Inferior parietal cortex (tissue), 1 donor: ENCODE results near the gene BAZ2B.

Source experiments
- DNase-seq: peaks from one replicate; pipeline ENCODE4 v3.0.0-alpha.2; 2016; ENCODE audit errors: extremely low spot score

BAZ2B gene

GRCh38 chr2:159462961-159463360, 153.4 kb downstream of the BAZ2B start:
- DNase-seq, result no peak

DNA sequence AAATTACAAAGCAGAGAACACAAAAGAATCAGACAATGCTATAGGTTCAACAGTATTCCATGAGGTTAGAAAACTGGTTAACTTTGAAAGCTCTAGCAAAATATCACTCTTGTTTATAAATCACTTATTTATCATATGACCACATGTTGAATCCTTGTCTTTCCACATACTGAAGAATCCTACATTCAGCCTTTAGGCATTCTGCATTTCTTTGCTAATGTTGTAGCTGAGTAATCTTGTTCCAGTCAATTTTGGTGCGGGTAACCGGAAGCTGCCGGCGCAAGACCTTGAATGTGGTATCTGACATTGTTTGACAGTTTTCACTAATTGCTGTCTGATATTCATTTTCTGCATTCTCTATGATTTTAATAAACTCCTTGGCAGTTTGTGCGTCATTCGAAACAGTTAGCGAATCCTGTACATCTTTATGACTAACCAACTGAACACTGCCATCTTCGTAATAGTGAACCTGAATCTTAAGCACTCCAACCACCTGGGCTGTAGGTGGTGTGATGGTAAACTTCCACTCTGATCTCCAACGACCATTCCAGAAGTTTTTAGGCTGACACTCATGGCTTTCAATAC, 154.1 kb downstream of the BAZ2B start:
- DNase-seq, result no peak

- no peak for DNase-seq
Observed at GRCh38 chr2:159461076-159461475, 155.3 kb downstream of the BAZ2B start.

GRCh38 chr2:159460227-159460626, 156.1 kb downstream of the BAZ2B start:
- DNase-seq, result no peak

DNA sequence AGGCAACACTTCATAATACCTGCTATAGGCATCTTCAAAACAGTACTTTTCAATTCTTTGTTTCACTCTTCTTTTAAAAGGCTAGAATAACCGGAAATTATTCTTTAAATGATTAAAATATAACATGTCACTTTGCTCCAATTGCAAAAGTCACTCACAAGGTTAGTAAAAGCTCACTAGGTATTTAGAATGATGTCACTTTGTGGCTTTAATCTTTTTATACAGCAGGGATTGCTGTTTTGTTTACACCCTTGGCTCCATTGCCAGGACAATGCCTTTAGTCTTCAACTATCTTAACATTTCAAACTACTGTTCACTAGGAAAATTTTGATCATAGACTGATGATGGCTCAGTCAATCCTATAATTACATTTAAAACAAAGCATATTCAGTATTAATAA, 157.1 kb downstream of the BAZ2B start:
- DNase-seq, result no peak

GRCh38 chr2:159457589-159457988, 158.8 kb downstream of the BAZ2B start:
- DNase-seq, result no peak

DNA sequence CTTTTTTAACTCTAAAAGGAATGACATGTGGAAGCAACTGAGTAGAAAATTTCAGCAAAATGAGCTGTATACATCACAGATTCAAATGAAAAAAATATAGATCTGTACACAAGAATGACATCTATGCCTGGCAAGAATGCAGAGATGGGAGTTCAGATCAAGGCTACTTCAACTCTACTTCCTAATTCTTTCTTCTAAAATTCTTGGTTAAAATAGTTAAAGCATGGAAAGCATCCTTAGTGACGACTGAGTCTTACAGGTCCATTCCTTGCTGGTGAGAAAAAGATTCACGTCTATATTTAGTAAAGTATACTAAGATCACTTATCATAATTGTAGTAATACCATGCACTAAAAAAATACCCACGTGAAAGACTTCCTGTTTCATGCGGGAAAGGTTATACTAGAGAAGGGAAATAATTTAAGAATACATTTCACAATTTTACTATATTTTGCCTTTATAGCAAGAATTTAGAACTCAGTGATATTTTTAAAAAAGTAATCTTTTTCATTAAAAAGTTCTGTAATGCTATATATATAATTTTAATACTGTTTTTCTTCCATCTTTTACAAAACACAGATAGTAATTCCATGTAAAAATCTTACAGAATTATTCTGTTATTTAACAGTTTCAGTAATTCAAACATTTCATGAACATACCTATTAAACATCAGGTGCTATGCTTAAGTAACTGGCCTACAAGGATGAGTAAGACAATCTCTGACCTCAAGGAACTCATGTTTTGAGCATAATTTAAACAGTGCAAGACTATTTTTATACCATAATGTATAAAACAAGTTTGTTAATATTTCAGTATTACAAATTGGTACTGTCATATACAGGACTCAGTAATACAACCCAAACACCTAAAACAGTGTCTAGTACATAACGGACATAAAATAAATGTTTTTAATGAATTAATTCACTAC, 159.6 kb downstream of the BAZ2B start:
- DNase-seq, result no peak

GRCh38 chr2:159455330-159455918, 160.9 kb downstream of the BAZ2B start:
- no peak for DNase-seq

DNA sequence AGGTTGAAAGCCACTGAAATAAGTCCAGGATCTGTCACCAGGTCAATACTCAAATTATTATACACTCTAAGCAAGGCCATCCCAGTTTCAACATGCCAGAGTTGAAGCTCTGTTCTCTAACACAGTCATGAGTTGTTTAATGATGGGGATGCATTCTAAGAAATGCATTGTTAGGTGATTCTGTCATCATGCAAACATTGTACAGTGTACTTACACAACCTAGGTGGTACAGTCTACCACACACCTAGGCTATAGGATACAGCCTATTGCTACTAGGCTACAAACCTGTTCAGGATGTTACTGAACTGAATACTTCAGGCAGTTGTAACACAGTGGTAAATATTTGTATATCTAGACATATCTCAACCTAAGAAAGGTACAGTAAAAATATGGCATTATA, 162.2 kb downstream of the BAZ2B start:
- no peak for DNase-seq

DNA sequence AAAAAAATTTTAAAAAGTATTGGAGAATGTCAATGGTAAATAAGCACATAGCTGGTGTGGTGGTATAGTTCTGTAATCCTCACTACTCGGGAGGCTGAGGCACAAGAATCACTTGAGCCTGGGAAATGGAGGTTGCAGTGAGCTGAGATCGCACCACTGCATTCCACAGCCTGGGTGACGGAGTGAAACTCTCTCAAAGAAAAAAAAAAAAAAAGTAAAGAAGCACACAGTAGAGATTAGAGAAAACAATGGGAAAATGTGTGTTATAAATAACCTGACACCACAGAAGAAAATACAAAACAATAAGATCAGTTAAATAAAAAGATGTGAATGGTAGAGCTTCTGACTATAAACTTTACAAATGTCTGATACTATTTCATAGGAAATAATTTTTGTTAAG, 166.2 kb downstream of the BAZ2B start:
- DNase-seq, result no peak

- DNase-seq, result no peak
Observed at GRCh38 chr2:159449504-159450124, 166.7 kb downstream of the BAZ2B start.

DNA sequence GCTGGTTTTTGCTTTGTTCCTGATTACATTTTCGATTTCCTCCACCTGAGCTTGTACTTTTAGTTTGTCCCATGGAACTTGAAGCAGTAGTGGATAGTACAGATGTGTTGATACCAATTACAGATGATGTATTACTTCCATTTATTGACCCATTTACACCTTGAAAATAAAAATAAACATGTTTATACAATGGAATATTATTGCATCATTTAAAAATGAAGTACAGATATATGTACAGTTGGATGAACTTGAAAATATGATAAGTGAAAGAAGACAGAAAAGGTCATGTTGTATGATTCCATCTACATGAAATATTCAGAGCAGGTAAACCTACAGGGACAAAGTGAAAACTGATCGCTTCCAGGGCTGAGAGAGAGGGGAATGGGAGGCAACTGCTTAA, 169.5 kb downstream of the BAZ2B start:
- DNase-seq, result no peak

DNA sequence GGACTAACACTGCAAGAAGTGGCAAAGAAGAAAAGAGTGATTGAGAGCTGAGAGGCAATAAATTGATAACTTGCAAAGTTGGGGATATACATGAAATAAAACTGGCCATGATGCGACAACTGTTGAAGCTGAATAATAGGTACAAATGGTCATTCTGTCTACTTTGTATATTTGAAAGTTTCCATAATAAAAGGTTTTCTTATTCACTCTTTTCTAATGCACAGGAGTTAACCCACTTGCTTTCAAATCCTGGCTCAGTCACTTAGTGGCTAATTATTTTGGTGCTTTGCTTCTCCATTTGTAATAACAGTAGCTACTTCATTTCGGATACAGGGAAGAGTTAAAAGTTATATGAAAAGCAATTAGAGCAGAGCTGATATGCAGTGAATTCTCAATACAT, 170.1 kb downstream of the BAZ2B start:
- no peak for DNase-seq

DNA sequence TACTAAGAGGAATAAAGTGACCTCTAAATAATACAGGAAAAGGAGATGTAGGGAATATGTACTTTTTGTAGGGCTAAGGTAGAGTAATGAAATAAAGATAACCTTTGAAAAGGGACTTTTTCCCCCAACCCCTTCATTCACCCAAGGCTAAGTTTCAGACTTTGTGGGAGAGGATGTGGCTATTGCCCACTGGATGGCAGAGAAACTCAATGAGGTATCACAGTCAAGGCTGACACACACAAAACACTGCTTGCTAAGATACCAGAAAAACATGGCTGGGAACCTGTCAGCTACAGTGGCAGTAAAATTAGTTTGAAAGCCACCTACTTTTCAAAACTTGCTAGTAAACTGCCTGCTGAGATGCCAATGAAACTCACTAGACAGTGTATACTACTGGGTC, 171.0 kb downstream of the BAZ2B start:
- no peak for DNase-seq

GRCh38 chr2:159444754-159445153, 171.6 kb downstream of the BAZ2B start:
- DNase-seq, result no peak

DNA sequence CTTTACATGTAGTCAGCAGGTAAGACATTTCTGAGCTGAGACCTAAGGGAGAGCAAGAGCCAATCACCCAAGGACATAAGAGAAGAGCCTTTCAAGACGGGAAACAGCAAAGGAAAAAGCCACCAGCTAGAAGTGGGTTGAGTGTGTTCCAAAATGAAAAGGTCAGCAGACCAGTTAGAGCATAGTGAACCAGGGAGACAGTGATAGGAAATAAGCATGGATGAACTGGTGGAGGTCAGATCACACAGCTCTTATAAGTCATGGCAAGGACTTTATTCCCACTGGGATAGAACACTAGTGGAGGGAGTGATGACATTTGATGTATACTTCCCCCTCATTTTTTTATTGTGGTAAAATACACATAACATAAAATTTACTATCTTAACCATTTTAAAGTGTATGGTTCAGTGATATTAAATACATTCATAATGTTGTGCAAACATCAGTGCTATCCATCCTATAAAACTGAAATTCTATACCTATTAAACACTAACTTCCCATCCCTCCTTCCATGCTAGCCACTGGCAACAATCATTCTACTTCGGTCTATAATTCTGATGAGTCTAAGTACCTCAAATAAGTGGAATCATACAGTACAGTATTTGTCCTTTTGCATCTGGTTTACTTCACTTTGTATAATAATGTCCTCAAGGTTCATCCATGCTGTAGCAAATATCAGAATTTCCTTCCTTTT, 174.0 kb downstream of the BAZ2B start:
- DNase-seq, result no peak

DNA sequence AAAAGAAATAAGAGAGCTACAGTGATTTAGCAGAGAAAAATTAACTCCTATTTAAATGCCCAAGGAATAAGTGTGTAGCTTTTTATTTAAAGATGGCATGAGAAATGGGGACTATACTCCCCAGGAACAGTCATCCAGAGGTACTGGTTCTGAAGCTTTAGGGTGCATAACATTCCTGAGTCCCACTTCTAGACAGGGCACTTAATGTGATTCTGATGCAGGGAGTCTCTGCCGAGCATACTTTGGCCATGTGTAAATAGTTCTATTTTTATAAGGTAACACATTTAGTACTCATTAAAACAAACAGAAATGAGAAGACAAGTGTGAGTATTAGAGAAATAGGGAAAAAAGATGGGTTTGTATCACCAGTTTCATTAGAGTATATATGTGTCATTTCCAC, 175.2 kb downstream of the BAZ2B start:
- no peak for DNase-seq

- no peak for DNase-seq
Observed at GRCh38 chr2:159439421-159439820, 176.9 kb downstream of the BAZ2B start.

GRCh38 chr2:159438720-159439353, 177.5 kb downstream of the BAZ2B start:
- DNase-seq, result no peak

GRCh38 chr2:159438284-159438683, 178.1 kb downstream of the BAZ2B start:
- DNase-seq, result no peak

DNA sequence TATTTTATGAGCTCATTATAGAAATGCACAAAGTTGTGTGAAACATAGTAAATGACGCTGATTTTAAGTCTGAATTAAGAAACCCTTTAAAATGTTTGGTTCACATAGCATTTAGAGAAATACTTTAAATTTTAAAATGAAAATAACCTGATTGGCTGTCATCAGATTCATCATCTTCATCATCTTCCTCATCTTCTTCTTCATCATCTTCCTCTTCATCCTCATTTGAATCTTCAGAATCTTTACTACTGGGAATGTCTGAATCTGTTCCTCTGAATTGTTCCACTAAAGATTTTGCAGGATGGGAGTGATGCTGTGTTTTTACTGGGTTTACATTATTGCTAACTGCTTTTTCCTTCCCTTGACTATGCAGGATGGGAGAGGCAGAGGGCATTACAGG, 183.7 kb downstream of the BAZ2B start:
- DNase-seq, result no peak
